ENCODE results near the gene PRSS27.

PRSS27 gene

DNA sequence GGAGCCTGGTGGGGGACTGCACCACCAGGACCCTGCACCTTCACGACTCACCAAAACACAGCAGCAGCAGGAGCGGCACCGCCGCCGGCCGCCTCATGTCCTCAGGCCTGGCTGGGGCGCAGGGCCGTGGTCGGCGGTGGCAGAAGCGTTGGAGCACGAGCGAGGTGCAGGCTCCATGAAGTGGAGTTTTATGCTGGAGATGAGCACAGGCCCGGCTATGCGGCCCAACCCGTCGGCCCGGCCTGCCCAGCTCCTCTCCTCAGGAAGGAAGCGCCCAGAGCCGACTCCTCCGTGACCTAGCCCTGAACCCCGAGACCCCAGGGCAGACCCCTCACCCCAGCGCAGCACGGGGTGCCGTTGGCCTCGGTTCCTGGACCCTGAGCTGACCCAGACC is at the start of gene PRSS27:
TSS of gene PRSS27 (minus strand) at position 161 of the 394 bp plus-strand sequence. CDS start at position 97, 64 bp downstream.
- TF ChIP-seq ZBTB6 (tag by site-specific recombination; IDR thresholded peaks at IDR 0.05) (0 out of 2 replicates have a peak, but pooled peaks have one; percentile 9), ZNF23 (tag by site-specific recombination; IDR thresholded peaks at IDR 0.05; ENCODE audit: borderline replicate concordance) (no peak)
- ChIA-PET CTCF (interaction anchor here (0.5 to 1.0 kb wide), 4 partner anchors 35 to 187 kb away, joined by 3 to 4 read pairs (median 4); no protein-coding TSS in a partner anchor), POLR2A (interaction anchor here (1.1 kb wide), 1 partner anchor 38 kb away, joined by 4 read pairs; the partner anchor contains the start of gene KCTD5)
- Histone ChIP-seq H3K36me3 (ENCODE audit: control insufficient read depth in 2 of 2, insufficient read depth in 1 of 2, low read length in 2 of 2) (no peaks in the 10 kb centered on the region), H3K4me1 (ENCODE audit: control insufficient read depth, insufficient read depth, low read length) (no peaks in the 10 kb centered on the region), H3K4me3 (ENCODE audit: low read depth, low read length) (peak within 1 kb of the TSS; percentile 65), H3K27ac (ENCODE audit: extremely low read depth, low read depth, low read length) (peak within 1 kb of the TSS; percentile 78), H3K9me3 (ENCODE audit: control insufficient read depth, insufficient read depth, low read depth, low read length) (no peaks in the 10 kb centered on the region)

- POLR2A ChIA-PET = interaction anchor here (0.5 to 1.4 kb wide), 2 partner anchors 17 to 33 kb away, joined by 5 read pairs; partner anchors contain the start of gene SRRM2
- TF ChIP-seq ZNF629 (tag by site-specific recombination; IDR thresholded peaks at IDR 0.05) (no peak), ZBTB1 (tag by site-specific recombination; IDR thresholded peaks at IDR 0.05) (no peak), HOXC10 (CRISPR knock-in tag; IDR thresholded peaks at IDR 0.05) (no peak), ZNF837 (tag by site-specific recombination; IDR thresholded peaks at IDR 0.05) (no peak), ZSCAN18 (tag by site-specific recombination; IDR thresholded peaks at IDR 0.05) (no peak), ATF2 (tag by site-specific recombination; IDR thresholded peaks at IDR 0.05; ENCODE audit: low read depth) (no peak), ZNF146 (tag by site-specific recombination; IDR thresholded peaks at IDR 0.05) (no peak), ZNF560 (tag by site-specific recombination; IDR thresholded peaks at IDR 0.05; ENCODE audit: borderline replicate concordance) (no peak), MZF1 (tag by site-specific recombination; IDR thresholded peaks at IDR 0.05; ENCODE audit: borderline replicate concordance) (no peak), ZNF791 (tag by site-specific recombination; IDR thresholded peaks at IDR 0.05) (no peak), ZNF664 (tag by site-specific recombination; IDR thresholded peaks at IDR 0.05) (no peak), KLF17 (tag by site-specific recombination; IDR thresholded peaks at IDR 0.05) (peak; percentile 81), ZIC2 (tag by site-specific recombination; IDR thresholded peaks at IDR 0.05) (no peak), ZNF416 (tag by site-specific recombination; IDR thresholded peaks at IDR 0.05) (no peak), ZBTB48 (tag by site-specific recombination; IDR thresholded peaks at IDR 0.05) (no peak), ZNF140 (tag by site-specific recombination; IDR thresholded peaks at IDR 0.05) (no peak), ZNF404 (tag by site-specific recombination; IDR thresholded peaks at IDR 0.05) (no peak), ZSCAN30 (tag by site-specific recombination; IDR thresholded peaks at IDR 0.05) (no peak), ZNF148 (tag by site-specific recombination; IDR thresholded peaks at IDR 0.05; ENCODE audit: borderline replicate concordance) (no peak), ZNF221 (tag by site-specific recombination; IDR thresholded peaks at IDR 0.05; ENCODE audit: borderline replicate concordance) (no peak), GLI4 (tag by site-specific recombination; IDR thresholded peaks at IDR 0.05) (no peak), ZNF558 (tag by site-specific recombination; IDR thresholded peaks at IDR 0.05) (no peak), ZNF529 (tag by site-specific recombination; IDR thresholded peaks at IDR 0.05; ENCODE audit: insufficient replicate concordance) (no peak), KLF1 (tag by site-specific recombination; IDR thresholded peaks at IDR 0.05) (peak; percentile 96)
- TF ChIP-seq, protein P1, sequence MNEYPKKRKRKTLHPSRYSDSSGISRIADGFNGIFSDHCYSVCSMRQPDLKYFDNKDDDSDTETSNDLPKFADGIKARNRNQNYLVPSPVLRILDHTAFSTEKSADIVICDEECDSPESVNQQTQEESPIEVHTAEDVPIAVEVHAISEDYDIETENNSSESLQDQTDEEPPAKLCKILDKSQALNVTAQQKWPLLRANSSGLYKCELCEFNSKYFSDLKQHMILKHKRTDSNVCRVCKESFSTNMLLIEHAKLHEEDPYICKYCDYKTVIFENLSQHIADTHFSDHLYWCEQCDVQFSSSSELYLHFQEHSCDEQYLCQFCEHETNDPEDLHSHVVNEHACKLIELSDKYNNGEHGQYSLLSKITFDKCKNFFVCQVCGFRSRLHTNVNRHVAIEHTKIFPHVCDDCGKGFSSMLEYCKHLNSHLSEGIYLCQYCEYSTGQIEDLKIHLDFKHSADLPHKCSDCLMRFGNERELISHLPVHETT (tag by site-specific recombination; IDR thresholded peaks at IDR 0.05) = no peak
Observed at GRCh38 chr16:2769675-2770056, 49.6 kb upstream of the PRSS27 start.

More at GRCh38 chr16:2769675-2770056, 49.6 kb upstream of the PRSS27 start:
- peak overlapping the region; percentile 52; the same call in 1 of the 2 replicates for H3K27ac ChIP-seq (ENCODE audit: extremely low read depth, low read depth, low read length)
- H3K36me3 ChIP-seq (ENCODE audit: control insufficient read depth in 2 of 2, insufficient read depth in 1 of 2, low read length in 2 of 2) = peaks cover 14 to 98% of the 10 kb centered on the region in 2 experiments
- H3K9me3 ChIP-seq (ENCODE audit: control insufficient read depth, insufficient read depth, low read depth, low read length) = no peaks in the 10 kb centered on the region
- no peaks in the 10 kb centered on the region; the same call in 1 of the 2 replicates for H3K4me1 ChIP-seq (ENCODE audit: control insufficient read depth, insufficient read depth, low read length)
- CTCF ChIA-PET = interaction anchor here (0.6 to 1.7 kb wide), 3 partner anchors 16 to 114 kb away, joined by 3 read pairs; partner anchors contain the start of gene FLYWCH2
- H3K4me3 ChIP-seq (ENCODE audit: low read depth, low read length) = no peak overlapping the region
